DOHH2 (cell line): Measurements from ENCODE around the gene OTX1.

Experiments used
- CTCF ChIP-seq: fragments of 200-600 bp; sonication (generic); IDR thresholded peaks from one replicate; pipeline ENCODE4 v1.5.1; 2014; ENCODE audit warnings: antibody characterized with exemption, mild to moderate bottlenecking, low read depth, low read length; ENCODE audit not compliant: poor library complexity, severe bottlenecking
- EZH2phosphoT487 ChIP-seq: fragments of 200-600 bp; sonication (generic); IDR thresholded peaks from 2 replicates; pipeline ENCODE4 v1.6.1; 2017; ENCODE audit warnings: borderline replicate concordance, mild to moderate bottlenecking, antibody characterized with exemption, low read length, moderate library complexity, mixed read lengths

GRCh38 chr2:63058144-63058920, 7.7 kb downstream of the OTX1 start:
- TF ChIP-seq CTCF (no peak), EZH2phosphoT487 (no peak)
